WTC11 (cell line): ENCODE measurements around the gene ADGRL2. TPM values are rescaled to one million over a fixed set of nuclear protein-coding genes. Genes with fewer than 3 reads are reported as not detected.

ENCODE experiments used
- ATAC-seq: fragments of 200-7000 bp; cut with Tn5 transposase; 2 replicates; pipeline ENCODE4 v1.10.0; 2021; ENCODE audit warnings: mild to moderate bottlenecking, moderate library complexity
- CTCF ChIA-PET: fragments of 300-600 bp; sonication (Branson Sonifier 250); formaldehyde crosslinking; loops from one replicate; lab custom pipeline; 2021; ENCODE audit warnings: antibody characterized with exemption; lab: Charles Lee
- POLR2A ChIA-PET: fragments of 350-600 bp; sonication (Branson Sonifier 250); formaldehyde crosslinking; loops from one replicate; lab custom pipeline; 2021; ENCODE audit warnings: antibody characterized with exemption; lab: Charles Lee
- DNase-seq: peaks from one replicate; pipeline ENCODE4 v3.0.0; 2021; ENCODE audit warnings: low spot score
- H3K27ac Mint-ChIP-seq: 2 replicates; pipeline ENCODE4 v1.8.0; 2021; ENCODE audit warnings: mixed read lengths
- H3K27me3 Mint-ChIP-seq: 2 replicates; pipeline ENCODE4 v1.8.0; 2021; ENCODE audit warnings: low read depth, mild to moderate bottlenecking, moderate library complexity, mixed read lengths
- H3K36me3 Mint-ChIP-seq: 2 replicates; pipeline ENCODE4 v1.8.0; 2021; ENCODE audit warnings: mixed read lengths
- H3K4me1 Mint-ChIP-seq: 2 replicates; pipeline ENCODE4 v1.8.0; 2022; ENCODE audit warnings: mixed read lengths
- H3K4me3 Mint-ChIP-seq: 2 replicates; pipeline ENCODE4 v1.8.0; 2021; ENCODE audit warnings: mild to moderate bottlenecking, moderate library complexity, mixed read lengths
- H3K9me3 Mint-ChIP-seq: 2 replicates; pipeline ENCODE4 v1.8.0; 2021; ENCODE audit warnings: mixed read lengths
- ATF1 ChIP-seq: sonication (generic); formaldehyde crosslinking; IDR thresholded peaks from 2 replicates; pipeline ENCODE4 v1.8.1; 2023; ENCODE audit warnings: mild to moderate bottlenecking, moderate library complexity, missing genetic modification reagents
- CBFB ChIP-seq: sonication (generic); formaldehyde crosslinking; IDR thresholded peaks from 2 replicates; pipeline ENCODE4 v1.8.1; 2022; ENCODE audit warnings: mild to moderate bottlenecking, low read depth, missing genetic modification reagents
- CREM ChIP-seq: sonication (generic); formaldehyde crosslinking; IDR thresholded peaks from 2 replicates; pipeline ENCODE4 v1.8.1; 2022; ENCODE audit warnings: mild to moderate bottlenecking, missing genetic modification reagents, moderate library complexity
- E2F1 ChIP-seq: sonication (generic); formaldehyde crosslinking; IDR thresholded peaks from 2 replicates; pipeline ENCODE4 v1.8.0; 2022; ENCODE audit warnings: mild to moderate bottlenecking, missing genetic modification reagents
- EMX1 ChIP-seq: fragments of 250-450 bp; sonication (Bioruptor Pico); IDR thresholded peaks from 2 replicates; pipeline ENCODE4 v1.8.0; 2021; ENCODE audit warnings: mild to moderate bottlenecking
- ETV6 ChIP-seq: sonication (generic); formaldehyde crosslinking; IDR thresholded peaks from 2 replicates; pipeline ENCODE4 v1.8.1; 2022; ENCODE audit warnings: mild to moderate bottlenecking, missing genetic modification reagents
- GABPB1 ChIP-seq: sonication (generic); formaldehyde crosslinking; IDR thresholded peaks from 2 replicates; pipeline ENCODE4 v1.8.1; 2023; ENCODE audit warnings: mild to moderate bottlenecking, missing genetic modification reagents
- GRHL2 ChIP-seq: fragments of 250-450 bp; sonication (Bioruptor Pico); IDR thresholded peaks from 2 replicates; pipeline ENCODE4 v1.8.0; 2022; ENCODE audit warnings: mild to moderate bottlenecking, moderate library complexity; ENCODE audit not compliant: insufficient replicate concordance, severe bottlenecking
- IRF1 ChIP-seq: sonication (generic); formaldehyde crosslinking; IDR thresholded peaks from 2 replicates; pipeline ENCODE4 v1.8.0; 2023; ENCODE audit warnings: missing genetic modification reagents
- JAZF1 ChIP-seq: fragments of 250-450 bp; sonication (Bioruptor Pico); IDR thresholded peaks from 2 replicates; pipeline ENCODE4 v1.9.0; 2021; ENCODE audit warnings: moderate library complexity, mild to moderate bottlenecking, inconsistent platforms
- MAX ChIP-seq: sonication (generic); formaldehyde crosslinking; IDR thresholded peaks from 2 replicates; pipeline ENCODE4 v1.8.0; 2022; ENCODE audit warnings: mild to moderate bottlenecking, missing genetic modification reagents
- NFE2L1 ChIP-seq: sonication (generic); formaldehyde crosslinking; IDR thresholded peaks from 2 replicates; pipeline ENCODE4 v1.8.1; 2023; ENCODE audit warnings: missing genetic modification reagents
- NR2C2 ChIP-seq: sonication (generic); formaldehyde crosslinking; IDR thresholded peaks from 2 replicates; pipeline ENCODE4 v1.8.0; 2022; ENCODE audit warnings: mild to moderate bottlenecking, missing genetic modification reagents
- OVOL2 ChIP-seq: fragments of 250-450 bp; sonication (Bioruptor Pico); IDR thresholded peaks from 2 replicates; pipeline ENCODE4 v1.9.0; 2021; ENCODE audit warnings: mild to moderate bottlenecking, borderline replicate concordance
- RELA ChIP-seq: sonication (generic); formaldehyde crosslinking; IDR thresholded peaks from 2 replicates; pipeline ENCODE4 v1.8.1; 2022; ENCODE audit warnings: missing genetic modification reagents, mild to moderate bottlenecking, borderline replicate concordance
- SMAD3 ChIP-seq: sonication (generic); formaldehyde crosslinking; IDR thresholded peaks from 2 replicates; pipeline ENCODE4 v1.8.0; 2022; ENCODE audit warnings: missing genetic modification reagents, mild to moderate bottlenecking, borderline replicate concordance
- TCF7 ChIP-seq: sonication (generic); formaldehyde crosslinking; IDR thresholded peaks from 2 replicates; pipeline ENCODE4 v1.8.0; 2022; ENCODE audit warnings: mild to moderate bottlenecking, low read depth, missing genetic modification reagents, moderate library complexity
- USF1 ChIP-seq: sonication (generic); formaldehyde crosslinking; IDR thresholded peaks from 2 replicates; pipeline ENCODE4 v1.8.0; 2022; ENCODE audit warnings: mild to moderate bottlenecking, missing genetic modification reagents
- ZBTB21 ChIP-seq: sonication (generic); formaldehyde crosslinking; IDR thresholded peaks from 2 replicates; pipeline ENCODE4 v1.8.1; 2023; ENCODE audit warnings: mild to moderate bottlenecking, missing genetic modification reagents, borderline replicate concordance
- ZNF121 ChIP-seq: sonication (generic); formaldehyde crosslinking; IDR thresholded peaks from 2 replicates; pipeline ENCODE4 v1.8.0; 2023; ENCODE audit warnings: missing genetic modification reagents
- ZNF138 ChIP-seq: sonication (generic); formaldehyde crosslinking; conservative IDR thresholded peaks from 2 replicates; pipeline ENCODE4 v1.8.1; 2022; ENCODE audit warnings: mild to moderate bottlenecking, moderate library complexity, missing genetic modification reagents
- ZNF263 ChIP-seq: sonication (generic); formaldehyde crosslinking; IDR thresholded peaks from 2 replicates; pipeline ENCODE4 v1.8.1; 2022; ENCODE audit warnings: low read depth, mild to moderate bottlenecking, moderate library complexity, missing genetic modification reagents
- ZNF416 ChIP-seq: fragments of 250-450 bp; sonication (Bioruptor Pico); IDR thresholded peaks from 2 replicates; pipeline ENCODE4 v1.9.0; 2021; ENCODE audit warnings: mild to moderate bottlenecking, inconsistent platforms
- ZNF423 ChIP-seq: fragments of 250-450 bp; sonication (Bioruptor Pico); IDR thresholded peaks from 2 replicates; pipeline ENCODE4 v2.1.2; 2022; ENCODE audit warnings: mild to moderate bottlenecking, moderate library complexity
- total RNA-seq: library from RNA; stranded (reverse); gene quantifications from 3 replicates; pipeline ENCODE4 v1.2.3, GENCODE V29; 2021
- TF ChIP-seq, protein P1 (sequence below): sonication (generic); formaldehyde crosslinking; IDR thresholded peaks from 2 replicates; pipeline ENCODE4 v1.8.1; 2022; ENCODE audit warnings: low read depth, mild to moderate bottlenecking, moderate library complexity, missing genetic modification reagents, borderline replicate concordance
- TF ChIP-seq, protein P2 (sequence below): sonication (generic); formaldehyde crosslinking; IDR thresholded peaks from 2 replicates; pipeline ENCODE4 v1.8.1; 2023; ENCODE audit warnings: mild to moderate bottlenecking, missing genetic modification reagents, moderate library complexity
- TF ChIP-seq, protein P3 (sequence below): sonication (generic); formaldehyde crosslinking; conservative IDR thresholded peaks from 2 replicates; pipeline ENCODE4 v1.8.1; 2023; ENCODE audit warnings: mild to moderate bottlenecking, low read depth, missing genetic modification reagents, moderate library complexity

Gene ADGRL2
- total RNA-seq, 1 experiment from 2014 or later: 71.6 TPM

DNA sequence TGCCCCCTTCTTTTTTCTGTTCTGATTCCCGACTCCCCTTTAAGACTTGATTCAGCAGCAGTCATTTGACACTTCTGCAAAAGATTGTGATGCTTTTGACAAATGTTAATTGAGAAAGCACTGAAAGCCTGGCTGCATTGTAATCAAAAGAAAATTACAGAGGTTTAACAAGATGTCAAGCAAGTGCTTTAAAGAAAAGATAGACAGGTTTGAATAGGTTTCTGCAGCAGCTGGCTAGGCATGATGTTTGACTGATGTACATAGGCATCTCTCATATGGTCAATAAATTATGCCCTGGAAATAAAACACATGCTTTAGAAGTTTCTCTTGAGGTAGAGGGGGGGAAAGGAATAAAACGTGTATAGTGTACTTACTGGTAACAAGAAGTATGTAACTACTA, 147.8 kb downstream of the ADGRL2 start:
- ChIA-PET CTCF (no interaction called here), POLR2A (no interaction called here)
- Mint-ChIP-seq H3K9me3 (no peaks in the 10 kb centered on the region), H3K27me3 (no peaks in the 10 kb centered on the region), H3K4me1 (peaks cover 21% of the 10 kb centered on the region), H3K36me3 (peaks cover 25% of the 10 kb centered on the region), H3K27ac (peak overlapping the region; percentile 0; the same call in 1 of the 2 replicates), H3K4me3 (no peak overlapping the region)
- ATAC-seq (no peak), DNase-seq (no peak)
- TF ChIP-seq NR2C2 (CRISPR knock-in tag): no peak
- TF ChIP-seq RELA (CRISPR knock-in tag): no peak
- no peak for TF ChIP-seq E2F1
- TF ChIP-seq ATF1 (CRISPR knock-in tag): no peak
- TF ChIP-seq IRF1 (CRISPR knock-in tag): no peak
- TF ChIP-seq EMX1 (CRISPR knock-in tag): no peak
- no peak for TF ChIP-seq GABPB1 (CRISPR knock-in tag)
- no peak for TF ChIP-seq MAX (CRISPR knock-in tag)
- TF ChIP-seq JAZF1 (CRISPR knock-in tag): no peak
- TF ChIP-seq ZNF138 (CRISPR knock-in tag): no peak
- TF ChIP-seq ZNF121 (CRISPR knock-in tag): no peak
- TF ChIP-seq ZNF423 (CRISPR knock-in tag): no peak
- no peak for TF ChIP-seq ZBTB21
- TF ChIP-seq NFE2L1 (CRISPR knock-in tag): no peak
- TF ChIP-seq, protein P1, sequence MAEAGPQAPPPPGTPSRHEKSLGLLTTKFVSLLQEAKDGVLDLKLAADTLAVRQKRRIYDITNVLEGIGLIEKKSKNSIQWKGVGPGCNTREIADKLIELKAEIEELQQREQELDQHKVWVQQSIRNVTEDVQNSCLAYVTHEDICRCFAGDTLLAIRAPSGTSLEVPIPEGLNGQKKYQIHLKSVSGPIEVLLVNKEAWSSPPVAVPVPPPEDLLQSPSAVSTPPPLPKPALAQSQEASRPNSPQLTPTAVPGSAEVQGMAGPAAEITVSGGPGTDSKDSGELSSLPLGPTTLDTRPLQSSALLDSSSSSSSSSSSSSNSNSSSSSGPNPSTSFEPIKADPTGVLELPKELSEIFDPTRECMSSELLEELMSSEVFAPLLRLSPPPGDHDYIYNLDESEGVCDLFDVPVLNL (CRISPR knock-in tag): no peak
- TF ChIP-seq ETV6: no peak
- TF ChIP-seq, protein P2, sequence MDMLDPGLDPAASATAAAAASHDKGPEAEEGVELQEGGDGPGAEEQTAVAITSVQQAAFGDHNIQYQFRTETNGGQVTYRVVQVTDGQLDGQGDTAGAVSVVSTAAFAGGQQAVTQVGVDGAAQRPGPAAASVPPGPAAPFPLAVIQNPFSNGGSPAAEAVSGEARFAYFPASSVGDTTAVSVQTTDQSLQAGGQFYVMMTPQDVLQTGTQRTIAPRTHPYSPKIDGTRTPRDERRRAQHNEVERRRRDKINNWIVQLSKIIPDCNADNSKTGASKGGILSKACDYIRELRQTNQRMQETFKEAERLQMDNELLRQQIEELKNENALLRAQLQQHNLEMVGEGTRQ (CRISPR knock-in tag): no peak

DNA sequence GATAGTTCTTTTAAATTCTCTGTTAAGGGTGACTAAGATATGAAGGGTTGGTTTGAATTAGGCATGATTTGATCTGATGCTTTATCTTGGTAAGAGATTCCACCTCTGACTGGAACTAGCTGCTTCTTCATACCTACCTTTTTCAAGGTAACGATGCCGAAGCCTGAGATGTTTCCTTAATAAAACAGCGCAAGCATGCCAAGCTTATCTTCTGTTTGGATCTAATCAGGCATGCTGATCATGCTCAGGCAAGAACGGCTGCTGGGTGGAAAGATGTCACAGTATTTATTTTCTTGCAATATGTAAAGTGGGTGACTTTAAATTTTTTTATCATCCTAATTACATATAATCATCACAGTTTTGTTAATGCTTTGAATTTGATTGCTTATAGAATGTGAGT, 148.7 kb downstream of the ADGRL2 start:
- TF ChIP-seq SMAD3 (CRISPR knock-in tag): no peak
- TF ChIP-seq, protein P3, sequence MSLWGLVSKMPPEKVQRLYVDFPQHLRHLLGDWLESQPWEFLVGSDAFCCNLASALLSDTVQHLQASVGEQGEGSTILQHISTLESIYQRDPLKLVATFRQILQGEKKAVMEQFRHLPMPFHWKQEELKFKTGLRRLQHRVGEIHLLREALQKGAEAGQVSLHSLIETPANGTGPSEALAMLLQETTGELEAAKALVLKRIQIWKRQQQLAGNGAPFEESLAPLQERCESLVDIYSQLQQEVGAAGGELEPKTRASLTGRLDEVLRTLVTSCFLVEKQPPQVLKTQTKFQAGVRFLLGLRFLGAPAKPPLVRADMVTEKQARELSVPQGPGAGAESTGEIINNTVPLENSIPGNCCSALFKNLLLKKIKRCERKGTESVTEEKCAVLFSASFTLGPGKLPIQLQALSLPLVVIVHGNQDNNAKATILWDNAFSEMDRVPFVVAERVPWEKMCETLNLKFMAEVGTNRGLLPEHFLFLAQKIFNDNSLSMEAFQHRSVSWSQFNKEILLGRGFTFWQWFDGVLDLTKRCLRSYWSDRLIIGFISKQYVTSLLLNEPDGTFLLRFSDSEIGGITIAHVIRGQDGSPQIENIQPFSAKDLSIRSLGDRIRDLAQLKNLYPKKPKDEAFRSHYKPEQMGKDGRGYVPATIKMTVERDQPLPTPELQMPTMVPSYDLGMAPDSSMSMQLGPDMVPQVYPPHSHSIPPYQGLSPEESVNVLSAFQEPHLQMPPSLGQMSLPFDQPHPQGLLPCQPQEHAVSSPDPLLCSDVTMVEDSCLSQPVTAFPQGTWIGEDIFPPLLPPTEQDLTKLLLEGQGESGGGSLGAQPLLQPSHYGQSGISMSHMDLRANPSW (CRISPR knock-in tag): no peak
- TF ChIP-seq CREM: no peak
- TF ChIP-seq OVOL2: no peak
- TF ChIP-seq CBFB (CRISPR knock-in tag): no peak
- no peak for TF ChIP-seq ZNF416 (CRISPR knock-in tag)
- no peak for TF ChIP-seq GRHL2 (CRISPR knock-in tag)
- TF ChIP-seq ZNF263 (CRISPR knock-in tag): no peak
- no peak for TF ChIP-seq TCF7 (CRISPR knock-in tag)
- no peak for TF ChIP-seq USF1 (CRISPR knock-in tag)
- no peak for TF ChIP-seq ATF1 (CRISPR knock-in tag)
- peak overlapping the region; percentile 58; the same call in 1 of the 2 replicates for H3K27ac Mint-ChIP-seq
- H3K4me1 Mint-ChIP-seq: peaks cover 21% of the 10 kb centered on the region
- peaks cover 25% of the 10 kb centered on the region for H3K36me3 Mint-ChIP-seq
- DNase-seq: no peak
- POLR2A ChIA-PET: no interaction called here
- no peak overlapping the region for H3K4me3 Mint-ChIP-seq
- no peak for ATAC-seq
- CTCF ChIA-PET: no interaction called here
- H3K9me3 Mint-ChIP-seq: no peaks in the 10 kb centered on the region
- no peaks in the 10 kb centered on the region for H3K27me3 Mint-ChIP-seq
